MM.1S (cell line): ENCODE results near the gene ZRSR2.
"Not testable (repeated sequence)": the region's sequence is repeated elsewhere in the genome, so short reads cannot be mapped to it uniquely, and the experiment has no call there.

Experiments used
- DNase-seq: peaks from one replicate; pipeline ENCODE4 v3.0.0-alpha.2; 2015
- H2AFZ ChIP-seq: fragments of 300-600 bp; sonication (generic); 2 replicates; pipeline ENCODE4 v1.6.0; 2016; ENCODE audit warnings: antibody characterized with exemption, low read length
- H3F3A ChIP-seq: fragments of 300-600 bp; sonication (generic); 2 replicates; pipeline ENCODE4 v1.6.1; 2016; ENCODE audit warnings: mild to moderate bottlenecking, antibody characterized with exemption, low read length, moderate library complexity, mixed read lengths; ENCODE audit not compliant: insufficient read depth
- H3K27ac ChIP-seq: fragments of 300-600 bp; sonication (generic); 2 replicates; pipeline ENCODE4 v1.5.1; 2016; ENCODE audit warnings: mild to moderate bottlenecking, low read length
- H3K27me3 ChIP-seq: fragments of 300-600 bp; sonication (generic); replicated peaks from 2 replicates; pipeline ENCODE4 v1.6.0; 2016; ENCODE audit warnings: low read length; ENCODE audit not compliant: insufficient read depth
- H3K36me3 ChIP-seq: fragments of 300-600 bp; sonication (generic); replicated peaks from 2 replicates; pipeline ENCODE4 v1.6.1; 2016; ENCODE audit warnings: mild to moderate bottlenecking, low read length, mixed read lengths; ENCODE audit not compliant: insufficient read depth
- H3K4me1 ChIP-seq: fragments of 300-600 bp; sonication (generic); 2 replicates; pipeline ENCODE4 v1.6.1; 2016; ENCODE audit warnings: low read length, mixed read lengths
- H3K4me2 ChIP-seq: fragments of 300-600 bp; sonication (generic); 2 replicates; pipeline ENCODE4 v1.6.0; 2016; ENCODE audit warnings: low read depth, low read length
- H3K4me3 ChIP-seq: fragments of 300-600 bp; sonication (generic); 2 replicates; pipeline ENCODE4 v1.5.1; 2016; ENCODE audit warnings: low read length, mixed read lengths
- H3K79me2 ChIP-seq: fragments of 300-600 bp; sonication (generic); 2 replicates; pipeline ENCODE4 v1.6.1; 2016; ENCODE audit warnings: mixed run types, low read length, mixed read lengths
- H3K9ac ChIP-seq: fragments of 300-600 bp; sonication (generic); 2 replicates; pipeline ENCODE4 v1.6.1; 2016; ENCODE audit warnings: low read length, mixed read lengths
- H3K9me2 ChIP-seq: fragments of 300-600 bp; sonication (generic); replicated peaks from 2 replicates; pipeline ENCODE4 v1.6.1; 2016; ENCODE audit warnings: mild to moderate bottlenecking, low read length, mixed read lengths; ENCODE audit not compliant: insufficient read depth
- H3K9me3 ChIP-seq: fragments of 300-600 bp; sonication (generic); replicated peaks from 2 replicates; pipeline ENCODE4 v1.6.1; 2016; ENCODE audit warnings: mild to moderate bottlenecking, low read length, mixed read lengths; ENCODE audit not compliant: insufficient read depth
- H4K20me1 ChIP-seq: fragments of 300-600 bp; sonication (generic); 2 replicates; pipeline ENCODE4 v1.6.1; 2016; ENCODE audit warnings: mild to moderate bottlenecking, low read length, moderate library complexity, mixed read lengths; ENCODE audit not compliant: insufficient read depth
- CTCF ChIP-seq: fragments of 300-600 bp; sonication (generic); IDR thresholded peaks from 2 replicates; pipeline ENCODE4 v1.5.1; 2016; ENCODE audit warnings: antibody characterized with exemption, low read length, mixed read lengths
- EZH2 ChIP-seq: fragments of 300-600 bp; sonication (generic); optimal IDR thresholded peaks from 2 replicates; pipeline ENCODE3; 2017; ENCODE audit warnings: low read depth, mild to moderate bottlenecking, antibody characterized with exemption, low read length, mixed read lengths
- EZH2phosphoT487 ChIP-seq: fragments of 300-600 bp; sonication (generic); IDR thresholded peaks from 2 replicates; pipeline ENCODE4 v1.6.1; 2018; ENCODE audit warnings: antibody characterized with exemption, low read length

The ZRSR2 gene

GRCh38 chrX:15825936-15826335 lies 35.7 kb downstream of the ZRSR2 start:
- Histone ChIP-seq H4K20me1 (no peaks in the 10 kb centered on the region), H3K4me1 (no peaks in the 10 kb centered on the region), H3K27me3 (no peaks in the 10 kb centered on the region), H3K27ac (no peak overlapping the region), H3K9ac (no peak overlapping the region), H3F3A (no peaks in the 10 kb centered on the region), H3K9me2 (no peaks in the 10 kb centered on the region), H3K4me2 (no peak overlapping the region), H3K79me2 (no peaks in the 10 kb centered on the region), H3K4me3 (no peak overlapping the region), H3K36me3 (no peaks in the 10 kb centered on the region), H2AFZ (no peak overlapping the region), H3K9me3 (no peaks in the 10 kb centered on the region)
- TF ChIP-seq CTCF (no peak), EZH2 (no peak), EZH2phosphoT487 (no peak)
- no peak for DNase-seq

GRCh38 chrX:15829217-15829616 lies 38.9 kb downstream of the ZRSR2 start:
- H3K9ac ChIP-seq = no peak overlapping the region
- TF ChIP-seq EZH2phosphoT487 = no peak
- no peak for TF ChIP-seq EZH2
- no peak for TF ChIP-seq CTCF
- no peaks in the 10 kb centered on the region for H3K9me2 ChIP-seq
- H3K9me3 ChIP-seq = no peaks in the 10 kb centered on the region
- H3K27me3 ChIP-seq = no peaks in the 10 kb centered on the region
- H3K4me2 ChIP-seq = no peak overlapping the region
- H3K4me1 ChIP-seq = no peaks in the 10 kb centered on the region
- H4K20me1 ChIP-seq = no peaks in the 10 kb centered on the region
- H3K36me3 ChIP-seq = no peaks in the 10 kb centered on the region
- no peak for DNase-seq
- no peak overlapping the region for H3K4me3 ChIP-seq
- no peaks in the 10 kb centered on the region for H3F3A ChIP-seq
- no peak overlapping the region for H3K27ac ChIP-seq
- H2AFZ ChIP-seq = no peak overlapping the region
- no peaks in the 10 kb centered on the region for H3K79me2 ChIP-seq

GRCh38 chrX:15831347-15831746 lies 41.1 kb downstream of the ZRSR2 start:
- H3K79me2 ChIP-seq, H2AFZ ChIP-seq, H3K4me1 ChIP-seq, H3K9ac ChIP-seq, H4K20me1 ChIP-seq, H3K4me3 ChIP-seq, H3K36me3 ChIP-seq, H3K4me2 ChIP-seq, DNase-seq, H3K27ac ChIP-seq, H3F3A ChIP-seq, H3K27me3 ChIP-seq, H3K9me3 ChIP-seq, H3K9me2 ChIP-seq: not testable (repeated sequence)

GRCh38 chrX:15834053-15834452 lies 43.8 kb downstream of the ZRSR2 start:
- no peaks in the 10 kb centered on the region for H4K20me1 ChIP-seq
- H3K9ac ChIP-seq = no peak overlapping the region
- H3K27me3 ChIP-seq = no peaks in the 10 kb centered on the region
- H3K9me3 ChIP-seq = no peaks in the 10 kb centered on the region
- H3F3A ChIP-seq = no peaks in the 10 kb centered on the region
- no peak overlapping the region for H2AFZ ChIP-seq
- TF ChIP-seq EZH2 (no peak), EZH2phosphoT487 (no peak), CTCF (no peak)
- no peak overlapping the region for H3K4me3 ChIP-seq
- no peak for DNase-seq
- H3K4me2 ChIP-seq = no peak overlapping the region
- H3K27ac ChIP-seq = no peak overlapping the region
- H3K36me3 ChIP-seq = no peaks in the 10 kb centered on the region
- H3K79me2 ChIP-seq = no peaks in the 10 kb centered on the region
- no peaks in the 10 kb centered on the region for H3K9me2 ChIP-seq
- no peaks in the 10 kb centered on the region for H3K4me1 ChIP-seq
